Urinary bladder (tissue), 4 donors: ENCODE measurements around the gene GLIS2. TPM values are rescaled to one million over a fixed set of nuclear protein-coding genes. Genes with fewer than 3 reads are reported as not detected.

Experiments
- DNase-seq: peaks from one replicate; pipeline ENCODE4 v3.0.0-alpha.2; 2015; ENCODE audit errors: extremely low spot score
- H3K27ac ChIP-seq: one replicate; pipeline ENCODE4 v1.5.1; 2013; ENCODE audit warnings: low read depth, mild to moderate bottlenecking, moderate library complexity
- H3K36me3 ChIP-seq: one replicate; pipeline ENCODE4 v1.6.1; 2013; ENCODE audit warnings: mild to moderate bottlenecking, moderate library complexity; ENCODE audit not compliant: insufficient read depth
- H3K4me1 ChIP-seq: one replicate; pipeline ENCODE4 v1.6.1; 2013; ENCODE audit warnings: mild to moderate bottlenecking, moderate library complexity; ENCODE audit not compliant: insufficient read depth
- H3K4me3 ChIP-seq: one replicate; pipeline ENCODE4 v1.5.1; 2013; ENCODE audit warnings: low read depth, low read length
- WGBS: extraction: QIAGEN DNeasy Blood & Tissue Kit; methylation state at CpG from one replicate; pipeline ENCODE4 v1.1.7; 2013; 5-methylcytosine and 5-hydroxymethylcytosine counted together
- polyA plus RNA-seq: library from polyadenylated mRNA; stranded (reverse); fragments of 200-250 nt; gene quantifications from one replicate; pipeline ENCODE4 v1.2.3, GENCODE V29; 2013
- total RNA-seq: library from RNA; depleted of rRNA; stranded (reverse); fragments of >200 nt; gene quantifications from one replicate; pipeline ENCODE4 v1.2.3, GENCODE V29; 2014
- donor health status: healthy with polysubstance abuse.
- donor health status: healthy.

The GLIS2 gene
- total and polyA plus RNA-seq, 2 donors, result 6.1 to 22.1 TPM

DNA sequence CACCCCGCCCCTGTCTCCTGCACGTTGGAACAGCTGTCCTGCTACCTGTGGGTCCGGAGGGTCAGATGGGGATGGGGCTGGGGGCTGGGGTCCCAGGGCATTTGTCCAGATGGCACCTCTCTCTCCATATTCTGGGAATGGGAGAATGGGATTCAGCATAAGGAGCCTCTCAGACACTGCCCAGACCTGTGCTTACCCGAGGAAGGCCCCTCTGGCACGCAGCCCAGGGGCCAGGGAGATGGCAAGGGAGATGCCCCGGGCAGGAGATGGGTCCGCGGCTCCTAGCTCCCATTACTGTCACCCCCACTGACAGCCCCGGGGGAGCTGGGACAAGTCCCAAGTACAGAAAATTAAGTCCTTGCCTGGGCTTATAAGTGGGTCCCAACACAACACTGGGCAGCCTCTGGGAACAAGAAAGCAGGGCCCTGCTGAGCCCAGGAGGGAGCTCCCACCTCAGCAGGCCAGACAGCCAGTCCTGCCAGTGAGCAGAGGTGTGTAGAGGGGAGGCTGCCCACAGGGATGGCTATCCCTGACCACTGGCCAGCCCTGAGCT lies 57.6 kb downstream of the GLIS2 start:
- DNase-seq, result no peak
- no peaks in the 10 kb centered on the region for H3K4me1 ChIP-seq
- WGBS, result 8% methylated on average over 9 of the region's 9 CpGs
- H3K4me3 ChIP-seq, result peak overlapping the region; percentile 86
- H3K36me3 ChIP-seq, result no peaks in the 10 kb centered on the region
- peak overlapping the region; percentile 88 for H3K27ac ChIP-seq

DNA sequence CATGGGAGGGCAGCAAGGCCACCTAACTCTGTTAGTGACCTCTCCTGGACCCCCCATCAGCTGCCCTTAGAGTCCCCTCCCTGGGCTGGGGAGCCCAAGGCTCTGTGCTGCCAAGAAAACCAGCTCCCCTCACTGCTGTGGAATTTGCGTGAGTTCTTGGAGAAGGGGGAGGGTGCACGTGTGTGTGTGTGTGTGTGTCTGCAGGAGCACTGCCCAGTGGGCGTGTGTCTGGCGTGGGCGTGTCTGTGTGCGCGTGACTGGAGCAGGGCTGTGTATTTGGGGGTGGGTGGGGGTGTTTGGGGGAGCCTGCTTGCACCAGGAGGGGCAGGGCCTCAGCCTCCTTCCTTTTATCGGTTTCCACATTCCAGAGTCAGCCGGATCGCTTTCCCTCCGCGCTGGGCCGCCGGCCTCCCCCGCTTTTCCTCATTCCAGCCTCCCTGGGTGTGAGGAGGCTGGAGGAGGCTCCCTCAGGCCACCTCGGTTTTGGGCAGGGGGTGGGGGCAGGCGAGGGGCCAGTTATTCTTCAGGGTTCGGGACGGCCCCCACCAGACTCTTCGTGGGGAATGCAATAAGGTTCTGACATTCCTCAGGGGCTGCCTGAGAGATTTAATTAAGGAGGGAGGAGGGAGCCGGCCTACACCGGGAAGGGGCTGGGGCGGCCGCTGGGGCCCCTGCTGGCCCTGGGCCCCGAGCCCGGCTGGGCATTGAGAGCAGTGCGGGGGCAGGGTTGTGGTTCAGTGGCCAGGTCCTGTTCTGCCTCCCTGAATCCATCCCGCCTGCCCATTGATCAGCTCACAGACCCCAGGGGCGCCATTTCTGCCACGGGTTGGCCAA lies 58.3 kb downstream of the GLIS2 start:
- 23% methylated on average over 30 of the region's 30 CpGs for WGBS
- Histone ChIP-seq H3K4me3 (peak overlapping the region; percentile 86), H3K4me1 (no peaks in the 10 kb centered on the region), H3K36me3 (no peaks in the 10 kb centered on the region), H3K27ac (peak overlapping the region; percentile 88)
- peak; percentile 70 for DNase-seq

DNA sequence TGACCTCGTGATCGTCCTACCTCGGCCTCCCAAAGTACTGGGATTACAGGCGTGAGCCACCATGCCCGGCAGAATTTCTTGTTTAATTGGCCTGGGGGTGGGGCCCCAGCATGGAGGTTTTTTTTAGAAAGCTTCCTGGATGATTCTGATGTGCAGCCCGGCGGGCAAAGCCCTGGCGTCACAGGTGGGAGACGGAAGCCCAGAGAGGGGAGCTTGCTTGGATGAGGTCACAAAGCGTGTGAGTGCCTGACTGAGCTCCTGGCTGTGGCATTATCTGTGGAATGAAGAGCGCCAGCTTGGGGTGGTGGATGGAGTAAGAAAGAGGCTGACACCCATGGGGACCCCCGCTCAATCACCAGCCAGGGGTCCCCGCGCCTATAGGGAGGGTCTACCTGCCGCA lies 59.9 kb downstream of the GLIS2 start:
- WGBS, result 73% methylated on average over 15 of the region's 15 CpGs
- no peak for DNase-seq
- Histone ChIP-seq H3K27ac (peak overlapping the region; percentile 83), H3K4me1 (no peaks in the 10 kb centered on the region), H3K4me3 (no peak overlapping the region), H3K36me3 (no peaks in the 10 kb centered on the region)

DNA sequence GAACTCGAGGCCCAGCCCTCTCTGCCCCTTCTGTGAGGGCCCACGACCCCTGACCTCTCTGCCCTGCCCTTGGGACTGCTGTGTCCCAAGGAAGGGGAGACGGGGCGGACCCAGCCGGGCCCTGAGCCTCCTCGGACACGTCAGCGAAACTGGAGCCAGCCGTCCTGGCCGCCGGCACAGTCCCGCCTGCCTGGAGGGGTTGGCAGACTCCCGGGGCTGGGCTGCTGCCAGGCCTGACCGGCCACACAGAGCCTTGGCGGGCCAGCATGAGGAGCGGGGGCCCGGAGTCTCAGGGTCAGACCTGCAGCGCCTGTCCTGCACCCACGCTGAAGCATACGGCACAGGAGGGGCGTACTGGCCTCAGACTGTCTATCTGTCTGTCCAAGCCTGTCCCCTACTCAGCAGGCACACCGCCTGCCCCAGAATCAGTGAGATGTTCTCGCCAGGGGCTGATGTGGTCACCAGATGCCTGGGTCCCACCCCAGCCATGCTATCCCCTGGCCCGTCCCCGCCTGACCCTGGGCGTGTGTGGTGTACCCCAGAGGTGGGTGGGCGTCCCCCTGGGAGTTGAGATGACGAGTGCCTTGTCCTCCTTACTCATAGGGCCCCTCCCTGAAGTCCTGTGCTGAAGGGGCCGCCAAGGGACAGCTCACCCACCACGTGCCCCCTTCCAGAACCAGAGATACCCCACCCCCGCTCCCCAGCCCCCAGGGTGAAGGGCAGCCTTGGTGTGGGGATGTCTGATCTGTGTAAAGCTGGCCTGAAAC lies 60.4 kb downstream of the GLIS2 start:
- no peak overlapping the region for H3K4me3 ChIP-seq
- H3K27ac ChIP-seq, result peak overlapping the region; percentile 83
- 27% methylated on average over 31 of the region's 31 CpGs for WGBS
- no peaks in the 10 kb centered on the region for H3K4me1 ChIP-seq
- no peak for DNase-seq
- H3K36me3 ChIP-seq, result no peaks in the 10 kb centered on the region

DNA sequence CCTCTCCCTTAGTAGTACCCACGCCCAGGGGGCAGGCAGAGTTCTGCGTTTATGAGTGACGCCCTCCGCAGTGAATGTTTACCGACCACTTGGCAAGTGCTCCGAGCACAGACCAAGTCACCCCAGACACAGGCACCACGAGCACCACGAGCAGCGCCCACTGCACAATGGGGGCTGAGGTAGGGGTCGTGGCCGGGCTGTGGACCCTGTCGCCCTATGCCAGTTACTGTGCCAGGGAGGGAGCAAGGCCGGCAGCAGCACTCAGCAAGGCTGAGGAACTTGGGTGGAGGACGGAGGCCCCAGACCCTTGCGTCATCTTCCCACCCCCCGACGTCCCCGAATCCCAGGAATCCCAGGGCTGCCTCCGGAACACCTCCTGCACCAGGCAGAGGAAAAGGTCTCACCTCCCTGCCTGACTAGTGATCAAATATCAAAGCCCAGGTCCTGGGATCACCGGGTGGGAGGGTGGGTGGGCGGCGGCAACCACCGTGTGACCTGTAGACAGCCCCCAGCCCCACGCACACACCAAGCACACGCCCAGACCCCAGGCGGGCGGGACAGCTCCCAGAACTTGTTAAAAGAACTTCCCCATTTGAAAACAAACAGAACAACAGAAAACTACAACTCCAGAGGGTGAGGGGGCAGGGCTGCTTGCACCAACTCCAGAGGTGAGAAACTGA lies 61.2 kb downstream of the GLIS2 start:
- 53% methylated on average over 27 of the region's 27 CpGs for WGBS

DNA sequence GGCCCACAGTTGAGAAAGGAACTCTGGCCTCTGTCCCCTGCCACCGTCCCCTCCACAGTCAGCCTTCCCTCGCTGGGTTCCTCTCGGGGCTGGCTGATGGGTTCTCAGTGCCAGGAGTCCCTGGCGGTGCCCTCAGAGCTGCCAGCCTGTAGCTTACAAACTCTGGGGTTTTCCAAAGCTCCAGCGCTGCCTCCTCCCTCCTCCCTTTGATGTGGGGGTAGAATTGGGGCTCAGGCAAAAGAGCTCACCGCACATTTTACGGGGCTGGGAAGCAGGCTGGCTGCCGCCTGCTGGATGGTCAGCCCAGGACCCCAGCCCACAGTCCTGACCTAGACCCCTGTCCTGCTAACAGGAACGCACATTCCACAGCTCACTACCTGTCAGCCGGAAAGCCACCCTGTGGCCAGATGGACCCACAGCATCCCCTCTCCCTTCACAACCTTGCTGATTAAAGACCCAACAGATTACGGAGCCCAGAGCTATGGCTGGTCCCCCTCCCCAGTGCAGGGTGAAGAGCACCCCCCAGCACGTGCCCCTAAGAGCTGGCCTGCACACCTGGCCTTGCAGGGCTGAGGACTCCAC lies 61.8 kb downstream of the GLIS2 start:
- Histone ChIP-seq H3K4me3 (no peak overlapping the region), H3K36me3 (no peaks in the 10 kb centered on the region), H3K27ac (no peak overlapping the region), H3K4me1 (no peaks in the 10 kb centered on the region)
- DNase-seq, result no peak
- WGBS, result 72% methylated on average over 12 of the region's 12 CpGs

More for the DNA sequence above, 61.2 kb downstream of the GLIS2 start:
- H3K36me3 ChIP-seq, result no peaks in the 10 kb centered on the region
- DNase-seq, result no peak
- peak overlapping the region; percentile 61 for H3K27ac ChIP-seq
- no peak overlapping the region for H3K4me3 ChIP-seq
- no peaks in the 10 kb centered on the region for H3K4me1 ChIP-seq

DNA sequence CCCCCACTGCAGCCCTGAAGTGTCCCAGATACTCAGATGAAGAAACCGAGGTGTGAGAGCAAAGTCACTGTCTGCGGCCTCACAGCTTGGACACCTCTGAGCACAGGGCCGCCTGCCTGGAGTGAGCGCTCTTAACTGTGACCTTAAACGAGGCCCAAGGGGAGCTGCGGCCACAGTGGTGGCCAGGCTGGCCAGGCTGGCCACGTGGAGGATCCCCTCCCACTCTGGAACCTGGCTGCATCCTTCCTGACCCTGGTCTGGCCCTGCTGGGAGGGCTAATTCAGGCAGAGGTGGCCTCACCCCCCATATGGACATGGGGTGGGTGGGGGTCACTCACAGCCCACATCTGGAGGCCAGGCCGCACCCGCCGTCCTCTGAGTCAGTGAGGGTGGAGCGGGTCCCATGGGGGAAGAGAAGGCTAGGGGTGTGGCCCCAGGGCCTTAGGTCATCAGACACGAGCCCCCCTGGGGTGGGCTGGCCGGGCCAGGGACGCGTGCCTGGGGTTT lies 62.3 kb downstream of the GLIS2 start:
- H3K4me3 ChIP-seq, result no peak overlapping the region
- H3K36me3 ChIP-seq, result no peaks in the 10 kb centered on the region
- H3K27ac ChIP-seq, result no peak overlapping the region
- 60% methylated on average over 15 of the region's 15 CpGs for WGBS
- no peaks in the 10 kb centered on the region for H3K4me1 ChIP-seq
- DNase-seq, result no peak

DNA sequence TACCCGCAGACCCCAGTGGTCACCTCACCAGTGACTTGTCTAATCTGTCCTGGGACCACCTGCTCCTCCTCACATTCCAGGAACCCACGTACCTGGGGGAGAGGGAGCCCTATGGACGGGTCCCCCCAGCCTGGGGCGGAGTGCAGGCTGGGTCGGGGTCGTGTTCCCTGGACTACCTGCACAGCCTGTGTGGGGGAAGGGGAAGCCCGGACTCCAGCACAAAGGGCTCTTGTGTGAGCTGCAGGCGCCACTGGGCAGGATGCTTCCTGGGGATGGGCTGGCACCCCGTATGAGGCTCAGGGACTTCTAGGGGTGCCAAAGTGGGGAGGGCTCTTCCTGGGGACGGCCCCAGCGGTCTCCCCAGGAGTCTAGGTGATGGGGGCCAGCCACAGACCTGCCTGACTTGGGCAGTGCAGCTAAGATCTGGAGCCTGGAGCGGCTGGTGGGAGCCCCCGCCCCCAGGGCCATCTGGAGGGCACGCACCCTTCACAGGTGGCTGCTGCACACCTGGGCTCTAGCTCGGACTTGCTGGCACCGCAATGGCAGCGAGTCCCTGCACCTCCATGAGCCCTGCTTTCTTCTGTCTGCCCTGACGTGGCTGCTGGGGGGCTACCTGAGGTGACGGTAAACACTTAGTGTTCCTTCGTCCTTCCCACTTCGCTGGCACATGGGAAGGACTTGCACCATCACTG lies 63.3 kb downstream of the GLIS2 start:
- no peak overlapping the region for H3K27ac ChIP-seq
- H3K4me3 ChIP-seq, result no peak overlapping the region
- DNase-seq, result no peak
- no peaks in the 10 kb centered on the region for H3K36me3 ChIP-seq
- H3K4me1 ChIP-seq, result no peaks in the 10 kb centered on the region
- WGBS, result 91% methylated on average over 21 of the region's 21 CpGs

DNA sequence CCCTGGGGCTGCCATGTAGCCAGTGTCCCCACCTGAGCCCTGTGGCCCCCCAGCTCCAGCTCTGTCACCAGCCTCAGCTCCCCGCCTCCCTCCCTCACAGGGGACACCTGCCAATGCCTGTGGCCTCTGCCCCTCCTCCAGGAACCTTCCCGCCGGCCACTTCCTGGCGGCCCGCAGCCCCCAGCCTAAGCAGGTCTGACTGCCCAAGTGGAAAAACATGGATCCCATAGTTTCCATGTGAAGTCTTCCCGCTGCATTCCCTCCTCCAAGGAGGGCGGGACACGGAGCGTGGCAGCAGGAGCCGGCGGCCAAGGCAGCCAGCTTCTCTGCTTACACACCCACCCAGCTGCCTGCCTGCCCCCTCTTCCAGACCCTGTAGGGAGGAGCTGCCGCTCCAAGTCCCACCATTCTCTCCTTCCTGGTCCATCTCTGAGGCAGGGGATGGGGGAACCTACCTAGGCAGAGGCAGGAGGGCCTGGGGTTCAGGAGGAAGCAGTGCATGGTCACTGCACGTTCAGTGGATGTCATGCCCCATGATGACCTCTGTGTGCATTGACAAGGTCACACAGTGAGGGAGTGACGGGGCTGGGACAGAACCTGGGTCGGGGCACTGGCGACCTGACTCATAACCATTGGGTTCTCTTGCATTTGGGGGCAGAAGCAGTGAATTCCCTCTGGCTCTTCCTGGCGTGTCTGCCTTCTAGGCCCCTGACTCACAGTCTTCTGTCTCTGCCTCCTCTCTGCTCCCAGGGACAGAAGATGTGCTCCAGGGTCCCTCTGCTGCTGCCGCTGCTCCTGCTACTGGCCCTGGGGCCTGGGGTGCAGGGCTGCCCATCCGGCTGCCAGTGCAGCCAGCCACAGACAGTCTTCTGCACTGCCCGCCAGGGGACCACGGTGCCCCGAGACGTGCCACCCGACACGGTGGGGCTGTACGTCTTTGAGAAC lies 64.5 kb downstream of the GLIS2 start:
- no peaks in the 10 kb centered on the region for H3K36me3 ChIP-seq
- DNase-seq, result no peak
- 70% methylated on average over 26 of the region's 26 CpGs for WGBS
- H3K27ac ChIP-seq, result no peak overlapping the region
- no peaks in the 10 kb centered on the region for H3K4me1 ChIP-seq
- H3K4me3 ChIP-seq, result no peak overlapping the region

DNA sequence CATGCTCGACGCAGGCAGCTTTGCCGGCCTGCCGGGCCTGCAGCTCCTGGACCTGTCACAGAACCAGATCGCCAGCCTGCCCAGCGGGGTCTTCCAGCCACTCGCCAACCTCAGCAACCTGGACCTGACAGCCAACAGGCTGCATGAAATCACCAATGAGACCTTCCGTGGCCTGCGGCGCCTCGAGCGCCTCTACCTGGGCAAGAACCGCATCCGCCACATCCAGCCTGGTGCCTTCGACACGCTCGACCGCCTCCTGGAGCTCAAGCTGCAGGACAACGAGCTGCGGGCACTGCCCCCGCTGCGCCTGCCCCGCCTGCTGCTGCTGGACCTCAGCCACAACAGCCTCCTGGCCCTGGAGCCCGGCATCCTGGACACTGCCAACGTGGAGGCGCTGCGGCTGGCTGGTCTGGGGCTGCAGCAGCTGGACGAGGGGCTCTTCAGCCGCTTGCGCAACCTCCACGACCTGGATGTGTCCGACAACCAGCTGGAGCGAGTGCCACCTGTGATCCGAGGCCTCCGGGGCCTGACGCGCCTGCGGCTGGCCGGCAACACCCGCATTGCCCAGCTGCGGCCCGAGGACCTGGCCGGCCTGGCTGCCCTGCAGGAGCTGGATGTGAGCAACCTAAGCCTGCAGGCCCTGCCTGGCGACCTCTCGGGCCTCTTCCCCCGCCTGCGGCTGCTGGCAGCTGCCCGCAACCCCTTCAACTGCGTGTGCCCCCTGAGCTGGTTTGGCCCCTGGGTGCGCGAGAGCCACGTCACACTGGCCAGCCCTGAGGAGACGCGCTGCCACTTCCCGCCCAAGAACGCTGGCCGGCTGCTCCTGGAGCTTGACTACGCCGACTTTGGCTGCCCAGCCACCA lies 65.4 kb downstream of the GLIS2 start:
- H3K4me1 ChIP-seq, result no peaks in the 10 kb centered on the region
- no peak overlapping the region for H3K27ac ChIP-seq
- H3K36me3 ChIP-seq, result no peaks in the 10 kb centered on the region
- no peak for DNase-seq
- WGBS, result 91% methylated on average over 59 of the region's 59 CpGs
- no peak overlapping the region for H3K4me3 ChIP-seq
